ENCODE data around the gene PELI1.

- TF ChIP-seq, protein P1, sequence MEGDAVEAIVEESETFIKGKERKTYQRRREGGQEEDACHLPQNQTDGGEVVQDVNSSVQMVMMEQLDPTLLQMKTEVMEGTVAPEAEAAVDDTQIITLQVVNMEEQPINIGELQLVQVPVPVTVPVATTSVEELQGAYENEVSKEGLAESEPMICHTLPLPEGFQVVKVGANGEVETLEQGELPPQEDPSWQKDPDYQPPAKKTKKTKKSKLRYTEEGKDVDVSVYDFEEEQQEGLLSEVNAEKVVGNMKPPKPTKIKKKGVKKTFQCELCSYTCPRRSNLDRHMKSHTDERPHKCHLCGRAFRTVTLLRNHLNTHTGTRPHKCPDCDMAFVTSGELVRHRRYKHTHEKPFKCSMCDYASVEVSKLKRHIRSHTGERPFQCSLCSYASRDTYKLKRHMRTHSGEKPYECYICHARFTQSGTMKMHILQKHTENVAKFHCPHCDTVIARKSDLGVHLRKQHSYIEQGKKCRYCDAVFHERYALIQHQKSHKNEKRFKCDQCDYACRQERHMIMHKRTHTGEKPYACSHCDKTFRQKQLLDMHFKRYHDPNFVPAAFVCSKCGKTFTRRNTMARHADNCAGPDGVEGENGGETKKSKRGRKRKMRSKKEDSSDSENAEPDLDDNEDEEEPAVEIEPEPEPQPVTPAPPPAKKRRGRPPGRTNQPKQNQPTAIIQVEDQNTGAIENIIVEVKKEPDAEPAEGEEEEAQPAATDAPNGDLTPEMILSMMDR (IDR thresholded peaks at IDR 0.05): no peak
- TF ChIP-seq EZH2phosphoT487 (IDR thresholded peaks at IDR 0.05): no peak
- TF ChIP-seq EZH2 (IDR thresholded peaks at IDR 0.05): no peak
These were observed 47.9 kb upstream of the PELI1 start for GRCh38 chr2:64192125-64192479.

Data from neural progenitor cell (in vitro differentiated cells).